NCI-H1930 (cell line): ENCODE measurements around the gene CITED4.

Experiments used
- DNase-seq, 2 experiments: peaks; one replicate each; lab custom pipeline; 2025; lab: John Stamatoyannopoulos, UW

CITED4 gene

GRCh38 chr1:40886318-40887011 lies 24.3 kb upstream of the CITED4 start:
- DNase-seq, result no peak

GRCh38 chr1:40884055-40884795 lies 22.1 kb upstream of the CITED4 start:
- no peak for DNase-seq

- DNase-seq, result no peak
Observed at GRCh38 chr1:40880813-40881549, 18.8 kb upstream of the CITED4 start.

- no peak for DNase-seq
Observed at GRCh38 chr1:40879482-40880175, 17.5 kb upstream of the CITED4 start.

- DNase-seq, result no peak
Observed at GRCh38 chr1:40878906-40879305, 16.7 kb upstream of the CITED4 start.

- DNase-seq, result no peak
Observed at GRCh38 chr1:40877698-40878097, 15.5 kb upstream of the CITED4 start.

GRCh38 chr1:40876891-40877290 lies 14.7 kb upstream of the CITED4 start:
- no peak for DNase-seq

- DNase-seq, result no peak
Observed at GRCh38 chr1:40876436-40876761, 14.2 kb upstream of the CITED4 start.

GRCh38 chr1:40873863-40874472 lies 11.8 kb upstream of the CITED4 start:
- DNase-seq, result no peak

GRCh38 chr1:40872276-40872675 lies 10.1 kb upstream of the CITED4 start:
- DNase-seq, result no peak

GRCh38 chr1:40870135-40870728 lies 8.1 kb upstream of the CITED4 start:
- DNase-seq, result no peak

GRCh38 chr1:40868051-40868723 lies 6.0 kb upstream of the CITED4 start:
- DNase-seq, result no peak

GRCh38 chr1:40861224-40862003 lies 749 bp downstream of the CITED4 start:
- no peak for DNase-seq

GRCh38 chr1:40860706-40861223 lies 1.4 kb downstream of the CITED4 start:
- no peak for DNase-seq

GRCh38 chr1:40858856-40859416 lies 3.2 kb downstream of the CITED4 start:
- DNase-seq, result no peak

GRCh38 chr1:40857737-40858136 lies 4.4 kb downstream of the CITED4 start:
- no peak for DNase-seq

- no peak for DNase-seq
Observed at GRCh38 chr1:40856656-40857302, 5.4 kb downstream of the CITED4 start.

GRCh38 chr1:40856116-40856515 lies 6.0 kb downstream of the CITED4 start:
- DNase-seq, result no peak

GRCh38 chr1:40855513-40855912 lies 6.7 kb downstream of the CITED4 start:
- DNase-seq, result no peak
